SU-DHL-6 (cell line): ENCODE results near the gene ZC2HC1B.

Source experiments
- EZH2phosphoT487 ChIP-seq: fragments of 200-600 bp; sonication (generic), shearing (Covaris generic); conservative IDR thresholded peaks from 2 replicates; pipeline ENCODE4 v1.6.1; 2018; ENCODE audit warnings: mild to moderate bottlenecking, antibody characterized with exemption, low read length, moderate library complexity, mixed read lengths
- TF ChIP-seq, protein P1 (sequence below): fragments of 200-600 bp; sonication (generic); IDR thresholded peaks from one replicate; pipeline ENCODE4 v1.5.1; 2017; ENCODE audit warnings: antibody characterized with exemption, mild to moderate bottlenecking, low read length, moderate library complexity; ENCODE audit not compliant: insufficient read depth, poor library complexity, severe bottlenecking

DNA sequence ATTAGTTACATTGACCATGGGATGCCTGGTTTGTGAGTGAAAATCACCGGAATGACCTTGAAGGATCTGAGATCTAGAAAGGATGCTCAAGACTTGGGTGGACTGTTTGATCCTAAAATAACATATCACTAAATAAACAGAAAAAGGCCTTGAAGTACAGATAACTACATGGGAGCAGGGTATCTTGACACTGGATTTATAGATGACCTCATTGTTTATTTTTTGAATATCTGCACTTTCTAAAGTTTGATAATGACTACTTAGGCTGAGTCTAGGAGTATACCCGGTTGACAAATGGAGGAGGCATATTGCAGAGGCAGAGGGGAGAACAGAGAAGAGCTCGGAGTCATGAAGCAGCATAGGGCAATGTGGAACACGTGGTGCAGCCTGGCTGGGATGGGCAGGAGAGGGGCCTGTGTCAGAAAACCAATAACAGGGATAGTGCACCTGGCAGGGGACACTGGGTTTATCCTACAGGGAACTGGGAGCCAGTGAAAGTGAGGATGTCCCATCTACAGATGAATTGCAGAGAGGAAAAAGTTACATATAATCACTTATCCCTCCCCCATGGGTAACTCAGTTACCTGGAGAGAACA lies 93.5 kb downstream of the ZC2HC1B start:
- TF ChIP-seq, protein P1, sequence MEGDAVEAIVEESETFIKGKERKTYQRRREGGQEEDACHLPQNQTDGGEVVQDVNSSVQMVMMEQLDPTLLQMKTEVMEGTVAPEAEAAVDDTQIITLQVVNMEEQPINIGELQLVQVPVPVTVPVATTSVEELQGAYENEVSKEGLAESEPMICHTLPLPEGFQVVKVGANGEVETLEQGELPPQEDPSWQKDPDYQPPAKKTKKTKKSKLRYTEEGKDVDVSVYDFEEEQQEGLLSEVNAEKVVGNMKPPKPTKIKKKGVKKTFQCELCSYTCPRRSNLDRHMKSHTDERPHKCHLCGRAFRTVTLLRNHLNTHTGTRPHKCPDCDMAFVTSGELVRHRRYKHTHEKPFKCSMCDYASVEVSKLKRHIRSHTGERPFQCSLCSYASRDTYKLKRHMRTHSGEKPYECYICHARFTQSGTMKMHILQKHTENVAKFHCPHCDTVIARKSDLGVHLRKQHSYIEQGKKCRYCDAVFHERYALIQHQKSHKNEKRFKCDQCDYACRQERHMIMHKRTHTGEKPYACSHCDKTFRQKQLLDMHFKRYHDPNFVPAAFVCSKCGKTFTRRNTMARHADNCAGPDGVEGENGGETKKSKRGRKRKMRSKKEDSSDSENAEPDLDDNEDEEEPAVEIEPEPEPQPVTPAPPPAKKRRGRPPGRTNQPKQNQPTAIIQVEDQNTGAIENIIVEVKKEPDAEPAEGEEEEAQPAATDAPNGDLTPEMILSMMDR, result no peak
- no peak for TF ChIP-seq EZH2phosphoT487
